GM12874 (cell line): ENCODE measurements around the gene OTOG.

Experiments used
- CTCF ChIP-seq: IDR thresholded peaks from 2 replicates; pipeline ENCODE4 v1.5.1; 2011; ENCODE audit warnings: low read depth, mild to moderate bottlenecking, control low read depth, low read length, moderate library complexity; ENCODE audit not compliant: insufficient read depth

OTOG gene

GRCh38 chr11:17561526-17561925 lies 14.5 kb downstream of the OTOG start:
- no peak for TF ChIP-seq CTCF

DNA sequence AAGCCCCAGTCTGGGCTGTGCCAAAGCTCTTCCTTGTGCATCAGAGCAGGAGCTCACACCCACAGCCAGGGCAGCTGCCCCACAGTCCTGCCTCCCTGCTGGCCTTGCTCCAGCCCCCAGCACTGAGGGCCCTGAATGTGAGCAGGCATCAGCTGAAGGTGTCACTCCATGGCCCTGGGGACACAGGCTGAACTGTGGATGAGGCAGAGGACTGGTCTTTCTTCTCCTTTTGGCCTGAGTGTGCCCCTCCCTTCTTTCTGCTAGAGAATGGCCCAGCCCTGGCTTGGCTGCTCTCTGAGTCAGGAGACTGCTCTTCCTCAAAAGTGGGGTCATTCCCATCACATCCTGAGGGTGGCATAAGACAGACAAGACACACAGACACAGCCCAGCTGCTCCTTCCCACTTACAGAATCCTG lies 16.2 kb downstream of the OTOG start:
- no peak for TF ChIP-seq CTCF

DNA sequence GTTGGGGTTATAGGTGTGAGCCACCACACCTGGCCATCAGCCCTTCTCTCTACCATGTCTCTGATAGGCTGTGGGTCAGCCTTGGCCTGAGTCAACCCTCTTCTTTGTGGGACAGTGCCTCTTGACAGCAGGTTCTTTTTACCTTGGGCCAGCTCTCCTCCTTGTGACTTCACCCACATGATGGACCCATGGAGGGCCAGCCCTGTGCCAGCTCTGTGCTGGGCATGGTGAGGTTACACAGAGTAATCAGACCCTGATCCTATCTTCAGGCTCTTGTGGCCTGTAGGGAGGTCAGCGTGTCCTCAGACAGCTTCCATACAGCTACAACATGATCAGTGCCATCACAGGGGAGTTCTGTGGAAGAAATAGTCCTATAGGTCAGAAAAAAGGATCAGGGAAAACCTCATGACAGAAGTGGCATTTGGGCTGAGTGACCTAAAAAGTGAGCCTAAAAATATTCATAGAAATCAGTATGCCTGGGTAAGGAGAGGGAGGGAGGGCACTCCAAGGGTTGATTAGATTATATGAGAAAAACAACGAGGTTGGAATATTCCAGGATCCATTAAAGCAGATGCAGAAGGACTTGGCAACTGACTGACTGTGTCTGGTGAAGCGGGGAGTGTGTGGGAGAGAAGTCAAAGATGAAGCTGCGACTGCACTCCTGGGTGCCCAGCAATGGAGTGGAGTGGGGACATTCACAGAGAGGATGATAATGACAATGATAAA lies 17.1 kb downstream of the OTOG start:
- TF ChIP-seq CTCF = no peak

GRCh38 chr11:17564687-17565042 lies 17.6 kb downstream of the OTOG start:
- peak; percentile 47 for TF ChIP-seq CTCF

DNA sequence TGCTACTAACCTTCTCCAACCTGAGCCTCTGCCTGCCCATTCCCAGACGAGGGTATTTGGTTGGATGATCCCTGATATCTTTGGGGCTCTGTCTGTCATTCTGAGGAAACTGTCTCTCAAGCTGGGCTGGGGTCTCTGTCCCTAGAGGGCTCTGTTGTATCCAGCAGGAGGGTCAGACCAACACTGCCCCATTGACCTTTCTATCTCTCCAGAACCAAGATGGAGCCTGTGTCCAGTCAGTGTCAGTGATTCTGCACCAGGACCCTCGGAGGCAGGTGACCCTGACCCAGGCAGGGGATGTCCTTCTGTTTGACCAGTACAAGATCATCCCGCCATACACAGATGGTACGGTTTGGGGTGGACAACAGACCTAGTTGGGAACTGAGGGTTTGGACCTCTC lies 21.9 kb downstream of the OTOG start:
- TF ChIP-seq CTCF = no peak

GRCh38 chr11:17570034-17570433 lies 23.0 kb downstream of the OTOG start:
- TF ChIP-seq CTCF = no peak

- TF ChIP-seq CTCF = no peak
Observed at GRCh38 chr11:17571431-17572358, 24.6 kb downstream of the OTOG start.
